GM21390 (cell line): ENCODE measurements around the gene MATN4.

Experiments used
- ATAC-seq: cut with Tn5 transposase; IDR thresholded peaks from one replicate; pipeline ENCODE4 v1.9.1; 2021; ENCODE audit not compliant: unreplicated experiment

Gene MATN4

GRCh38 chr20:45317826-45318225, 9.7 kb upstream of the MATN4 start:
- no peak for ATAC-seq

DNA sequence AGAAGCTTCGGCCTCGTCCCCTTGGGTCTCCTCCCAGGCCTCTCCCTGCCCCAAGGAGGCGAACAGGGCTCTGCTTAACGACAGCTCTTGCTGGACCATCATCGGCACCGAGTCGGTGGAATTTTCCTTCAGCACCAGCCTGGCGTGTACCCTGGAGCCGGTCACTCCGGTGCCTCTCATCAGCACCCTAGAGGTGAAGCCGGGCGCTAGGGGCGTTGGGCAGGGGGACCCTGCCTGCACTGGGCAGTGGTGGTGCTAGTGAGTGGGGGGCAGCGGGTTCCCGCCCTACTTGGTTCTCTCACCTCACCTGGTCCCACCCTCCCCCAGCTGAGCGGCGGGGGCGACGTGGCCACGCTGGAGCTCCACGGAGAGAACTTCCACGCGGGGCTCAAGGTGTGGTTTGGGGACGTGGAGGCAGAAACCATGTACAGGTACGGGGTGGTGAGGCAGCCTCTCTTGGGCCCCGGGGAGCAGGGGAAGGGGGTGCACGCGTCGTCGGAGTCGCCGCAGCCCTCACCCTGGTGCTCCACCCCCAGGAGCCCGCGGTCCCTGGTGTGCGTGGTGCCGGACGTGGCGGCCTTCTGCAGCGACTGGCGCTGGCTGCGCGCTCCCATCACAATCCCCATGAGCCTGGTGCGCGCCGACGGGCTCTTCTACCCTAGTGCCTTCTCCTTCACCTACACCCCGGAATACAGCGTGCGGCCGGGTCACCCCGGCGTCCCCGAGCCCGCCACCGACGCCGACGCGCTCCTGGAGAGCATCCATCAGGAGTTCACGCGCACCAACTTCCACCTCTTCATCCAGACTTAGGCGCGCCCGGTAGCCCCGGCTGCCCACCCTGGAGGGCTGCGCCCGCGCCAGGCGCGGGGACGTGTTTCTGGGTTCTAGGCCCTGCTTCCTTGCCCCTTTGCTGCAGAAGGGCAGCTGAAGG, 8.3 kb upstream of the MATN4 start:
- no peak for ATAC-seq

DNA sequence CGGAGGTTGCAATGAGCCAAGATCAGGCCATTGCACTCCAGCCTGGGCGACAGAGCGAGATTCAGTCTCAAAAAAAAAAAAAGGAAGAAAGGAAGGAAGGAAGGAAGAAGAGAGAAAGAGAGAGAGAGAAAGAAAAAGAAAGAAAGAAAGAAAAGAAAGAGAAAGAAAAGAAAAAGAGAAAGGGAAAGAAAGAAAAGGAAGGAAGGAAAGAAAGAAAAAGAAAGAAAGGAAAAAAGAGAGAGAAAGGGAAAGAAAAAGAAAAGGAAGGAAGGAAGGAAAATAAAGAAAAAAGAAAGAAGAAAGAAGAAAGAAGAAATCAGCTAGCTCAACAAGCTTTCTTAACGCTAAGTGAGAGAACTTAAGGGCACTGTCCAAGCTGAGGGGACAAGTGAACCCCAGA, 7.6 kb upstream of the MATN4 start:
- ATAC-seq, result no peak

DNA sequence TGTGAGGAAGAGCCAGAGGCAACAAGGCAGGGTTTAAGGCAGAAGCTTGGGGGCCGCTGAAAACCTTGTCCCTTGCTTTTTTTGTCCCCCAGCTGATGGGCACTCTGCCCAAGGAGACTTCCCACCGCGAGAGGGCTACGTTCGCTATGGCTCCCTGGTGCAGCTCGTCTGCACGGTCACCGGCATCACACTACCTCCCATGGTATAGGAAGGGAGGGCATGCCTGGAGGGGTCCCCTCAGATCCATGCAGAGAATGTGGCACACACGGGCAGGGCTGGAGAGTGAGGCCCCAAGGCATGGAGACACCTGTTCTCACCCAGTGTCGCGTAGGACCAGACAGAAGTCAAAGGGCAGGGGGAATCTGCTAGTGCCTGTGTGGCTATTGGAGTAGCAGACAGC, 5.8 kb upstream of the MATN4 start:
- no peak for ATAC-seq

- no peak for ATAC-seq
Observed at GRCh38 chr20:45313065-45313695, 5.1 kb upstream of the MATN4 start.

DNA sequence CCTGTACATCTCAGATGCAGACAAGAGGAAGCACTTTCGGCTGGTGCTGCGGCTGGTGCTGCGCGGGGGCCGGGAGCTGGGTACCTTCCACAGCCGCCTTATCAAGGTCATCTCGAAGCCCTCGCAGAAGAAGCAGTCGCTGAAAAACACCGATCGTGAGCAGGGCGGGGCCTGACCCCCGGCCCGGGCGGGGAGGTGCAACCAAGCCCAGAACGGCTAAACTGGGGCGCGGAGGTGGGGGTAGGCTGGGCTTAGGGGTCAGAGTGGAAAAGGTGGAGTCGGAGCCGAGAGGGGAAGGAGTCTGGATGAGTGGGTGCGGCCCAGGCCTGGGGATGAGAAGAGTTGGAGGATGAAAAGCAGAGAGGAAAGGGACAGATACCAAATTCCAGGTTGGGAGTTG, 4.1 kb upstream of the MATN4 start:
- ATAC-seq, result no peak

DNA sequence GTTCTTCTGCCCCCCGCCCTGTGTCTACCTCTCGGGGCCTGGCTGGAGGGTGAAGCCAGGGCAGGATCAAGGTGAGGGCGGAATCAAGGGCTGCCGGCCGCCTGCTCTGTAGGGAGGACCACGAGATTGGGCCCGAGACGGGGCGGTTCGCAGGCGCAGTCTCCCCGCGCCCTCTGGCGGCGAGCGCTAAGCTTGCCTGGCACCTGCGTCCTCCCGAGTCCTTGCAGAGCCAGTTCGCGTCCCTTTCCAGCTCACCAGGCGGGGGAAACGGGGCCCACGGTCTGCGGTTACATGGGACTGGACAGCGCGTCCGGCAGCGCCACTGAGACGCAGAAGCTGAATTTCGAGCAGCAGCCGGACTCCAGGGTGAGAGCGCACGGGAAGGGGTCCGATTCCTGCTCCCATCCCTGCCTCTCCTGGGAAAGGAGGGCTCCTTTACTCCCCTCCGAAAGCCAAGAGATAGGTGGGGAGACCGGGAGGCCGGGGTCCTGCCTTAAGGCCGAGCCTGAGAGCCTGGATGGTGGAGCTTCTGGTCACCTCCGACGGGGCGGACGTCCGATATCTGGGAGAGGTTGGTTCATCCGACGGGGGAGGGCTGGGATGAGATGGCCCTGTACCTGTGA, 3.6 kb upstream of the MATN4 start:
- no peak for ATAC-seq

GRCh38 chr20:45309075-45309474, 976 bp upstream of the MATN4 start:
- no peak for ATAC-seq

DNA sequence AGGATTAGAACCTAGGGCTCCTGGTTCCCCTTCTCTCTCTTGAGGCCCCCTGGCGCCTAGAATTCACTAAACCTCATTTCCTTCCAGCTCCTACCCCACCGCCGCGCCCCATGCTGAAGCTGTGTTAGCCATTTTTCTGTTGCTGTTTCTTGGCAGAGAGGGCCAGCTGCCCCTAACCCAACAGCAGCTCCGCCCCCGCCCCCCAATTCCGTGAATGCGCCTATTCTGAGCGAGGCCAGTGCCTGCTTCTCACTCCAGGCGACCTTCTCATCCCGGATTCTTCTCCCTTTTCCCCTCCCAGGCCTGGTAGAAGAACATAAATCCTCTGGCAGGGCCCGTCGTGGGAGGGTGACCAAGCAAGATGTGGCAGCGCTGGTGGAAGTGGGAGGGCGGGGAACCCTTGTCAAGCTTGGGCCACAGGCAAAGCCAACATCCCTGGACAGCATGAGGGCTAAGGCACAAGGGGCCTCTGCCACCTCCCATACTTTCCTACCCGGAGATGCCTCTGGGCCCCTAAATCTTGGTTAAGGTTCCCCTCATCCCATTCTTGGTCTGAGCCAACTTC, 941 bp downstream of the MATN4 start:
- ATAC-seq, result no peak

DNA sequence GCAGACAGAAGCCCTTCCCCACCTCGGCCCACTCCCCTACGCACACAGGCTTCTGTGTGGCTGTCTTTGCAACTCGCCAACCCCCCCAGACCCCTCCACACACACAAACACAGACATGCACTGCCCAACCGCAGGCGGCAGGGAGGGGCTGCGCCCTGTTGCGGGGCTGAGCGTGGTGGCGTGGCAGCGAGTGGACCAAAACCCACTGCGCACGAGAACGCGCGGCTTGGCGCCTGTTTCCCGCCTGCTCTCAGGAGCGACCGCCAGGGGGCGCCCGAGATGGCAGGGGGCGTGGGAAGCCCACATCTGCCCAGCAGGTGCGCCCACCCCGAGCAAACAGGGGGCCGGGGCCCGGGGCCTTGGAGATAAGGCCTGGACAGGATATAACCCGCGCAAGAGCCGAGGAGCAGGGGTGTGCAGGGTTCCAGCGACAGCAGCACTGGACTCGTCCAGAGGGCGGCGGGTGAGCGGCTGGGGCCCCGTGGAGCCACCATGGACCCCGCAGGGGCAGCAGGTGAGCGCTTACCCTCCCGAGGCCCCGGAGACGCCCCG, 1.6 kb downstream of the MATN4 start, which contains the start of gene RBPJL:
RBPJL (plus strand) TSS at position 410 of the 552 bp plus-strand sequence; CDS start at position 493, 83 bp downstream.
- no peak for ATAC-seq

- ATAC-seq, result no peak
Observed at GRCh38 chr20:45305262-45305661, 2.8 kb downstream of the MATN4 start.

GRCh38 chr20:45304464-45304999, 3.6 kb downstream of the MATN4 start:
- no peak for ATAC-seq

GRCh38 chr20:45303586-45304463, 4.3 kb downstream of the MATN4 start:
- ATAC-seq, result no peak

GRCh38 chr20:45301824-45302271, 6.3 kb downstream of the MATN4 start:
- no peak for ATAC-seq

GRCh38 chr20:45300961-45301360, 7.1 kb downstream of the MATN4 start:
- no peak for ATAC-seq

DNA sequence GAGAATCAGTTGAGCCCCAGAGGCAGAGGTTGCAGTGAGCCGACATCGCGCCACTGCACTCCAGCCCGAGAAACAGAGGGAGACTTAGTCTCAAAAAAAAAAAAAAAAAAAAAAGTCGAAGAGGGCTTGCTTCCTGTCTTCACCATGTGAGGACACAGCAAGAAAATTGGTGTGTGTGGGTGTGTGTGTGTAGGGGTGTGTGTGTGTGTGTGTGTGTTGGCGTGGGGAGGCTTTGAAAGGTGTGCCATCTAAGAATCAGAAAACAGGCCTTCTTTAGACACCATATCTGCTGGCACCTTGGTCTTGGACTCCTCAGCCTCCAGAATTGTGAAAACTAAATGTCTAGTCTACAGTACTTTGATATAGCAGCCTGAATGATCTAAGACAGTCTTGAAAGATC, 8.3 kb downstream of the MATN4 start:
- ATAC-seq, result no peak

DNA sequence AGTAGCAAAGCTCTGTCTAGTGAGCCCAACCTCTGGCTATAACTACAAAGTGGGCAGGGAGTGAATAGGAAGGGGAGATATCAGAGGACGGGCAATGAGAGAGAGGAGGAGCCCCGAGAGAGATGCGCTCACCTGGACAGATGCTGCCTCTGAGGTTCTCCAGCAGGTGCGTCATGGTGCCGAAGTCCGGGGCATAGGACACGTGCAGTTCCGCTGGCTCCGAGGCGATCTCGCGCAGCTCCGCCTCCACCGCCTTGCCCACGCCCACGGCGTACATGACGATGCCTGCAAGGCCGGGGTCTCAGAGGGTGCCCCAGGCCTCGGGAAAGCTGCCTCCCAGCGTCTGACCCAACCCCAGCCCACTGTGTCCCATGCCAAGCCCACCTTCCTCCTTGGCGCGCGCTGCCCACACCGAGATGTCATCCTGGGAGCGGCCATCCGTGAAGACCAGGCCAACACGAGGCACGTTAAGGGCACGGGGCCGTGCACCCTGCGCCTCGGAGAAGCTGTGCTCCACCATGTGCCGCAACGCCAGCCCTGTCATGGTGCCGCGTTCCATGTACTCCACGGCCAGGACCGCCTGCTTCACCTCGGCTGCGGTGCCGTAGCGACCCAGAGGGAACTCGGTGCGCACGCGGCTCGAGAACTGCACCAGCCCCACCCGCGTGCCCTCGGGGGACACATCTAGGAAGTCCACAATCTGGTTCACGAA, 10.2 kb downstream of the MATN4 start:
- ATAC-seq, result no peak

- no peak for ATAC-seq
Observed at GRCh38 chr20:45294659-45295058, 13.4 kb downstream of the MATN4 start.

GRCh38 chr20:45294003-45294368, 14.1 kb downstream of the MATN4 start:
- no peak for ATAC-seq
